ENCODE data around the gene CIAO2B.

GRCh38 chr16:66886914-66887313 lies 47.3 kb downstream of the CIAO2B start:
- TF ChIP-seq TAF1 (IDR thresholded peaks at IDR 0.05; ENCODE audit: low read depth, low read length) (no peak), POLR2A (IDR thresholded peaks at IDR 0.05; ENCODE audit: low read depth, low read length) (no peak), POLR2AphosphoS5 (IDR thresholded peaks at IDR 0.05; ENCODE audit: low read depth, low read length) (no peak), SPI1 (IDR thresholded peaks at IDR 0.05; ENCODE audit: low read depth, low read length) (no peak)
